Suprapubic skin (tissue), 4 donors: ENCODE results near the gene CCDC190.

Experiments used
- CTCF ChIP-seq, 2 donors: fragments of 200-600 bp in 1 of 2; fragments of 450-650 bp in 1 of 2; sonication (generic) in 1 of 2; IDR thresholded peaks; one replicate each; pipeline ENCODE4 v1.5.1; 2016 to 2019; ENCODE audit warnings: antibody characterized with exemption in 2 of 2, mild to moderate bottlenecking in 1 of 2, moderate library complexity in 1 of 2
- POLR2A ChIP-seq, 2 donors: fragments of 450-650 bp; IDR thresholded peaks; one replicate each; pipeline ENCODE4 v1.6.1; 2017; ENCODE audit warnings: antibody characterized with exemption in 2 of 2, mild to moderate bottlenecking in 2 of 2, moderate library complexity in 2 of 2
- POLR2AphosphoS5 ChIP-seq, 3 donors: sonication (generic); formaldehyde crosslinking; IDR thresholded peaks; one replicate each; pipeline ENCODE4 v1.6.1; 2017; ENCODE audit warnings: antibody characterized with exemption in 3 of 3

GRCh38 chr1:162908236-162908635 is 47.3 kb upstream of the CCDC190 start:
- TF ChIP-seq POLR2A (IDR thresholded peaks at IDR 0.05) (no peak), CTCF (IDR thresholded peaks at IDR 0.05) (no peak), POLR2AphosphoS5 (IDR thresholded peaks at IDR 0.05) (no peak)
